WTC11 (cell line): ENCODE results near the gene SLC6A16. TPM values are rescaled to one million over a fixed set of nuclear protein-coding genes. Genes with fewer than 3 reads are reported as not detected.
A peak's percentile ranks its signal among the peaks of the same experiment; 100 is the strongest.
"Not testable (repeated sequence)": the region's sequence is repeated elsewhere in the genome, so short reads cannot be mapped to it uniquely, and the experiment has no call there.

Source experiments
- ATAC-seq: fragments of 200-7000 bp; cut with Tn5 transposase; 2 replicates; pipeline ENCODE4 v1.10.0; 2021; ENCODE audit warnings: mild to moderate bottlenecking, moderate library complexity
- CTCF ChIA-PET: fragments of 300-600 bp; sonication (Branson Sonifier 250); formaldehyde crosslinking; loops from one replicate; lab custom pipeline; 2021; ENCODE audit warnings: antibody characterized with exemption; lab: Charles Lee
- POLR2A ChIA-PET: fragments of 350-600 bp; sonication (Branson Sonifier 250); formaldehyde crosslinking; loops from one replicate; lab custom pipeline; 2021; ENCODE audit warnings: antibody characterized with exemption; lab: Charles Lee
- DNase-seq: peaks from one replicate; pipeline ENCODE4 v3.0.0; 2021; ENCODE audit warnings: low spot score
- H3K27ac Mint-ChIP-seq: 2 replicates; pipeline ENCODE4 v1.8.0; 2021; ENCODE audit warnings: mixed read lengths
- H3K27me3 Mint-ChIP-seq: 2 replicates; pipeline ENCODE4 v1.8.0; 2021; ENCODE audit warnings: low read depth, mild to moderate bottlenecking, moderate library complexity, mixed read lengths
- H3K36me3 Mint-ChIP-seq: 2 replicates; pipeline ENCODE4 v1.8.0; 2021; ENCODE audit warnings: mixed read lengths
- H3K4me1 Mint-ChIP-seq: 2 replicates; pipeline ENCODE4 v1.8.0; 2022; ENCODE audit warnings: mixed read lengths
- H3K4me3 Mint-ChIP-seq: 2 replicates; pipeline ENCODE4 v1.8.0; 2021; ENCODE audit warnings: mild to moderate bottlenecking, moderate library complexity, mixed read lengths
- H3K9me3 Mint-ChIP-seq: 2 replicates; pipeline ENCODE4 v1.8.0; 2021; ENCODE audit warnings: mixed read lengths
- CREM ChIP-seq: sonication (generic); formaldehyde crosslinking; IDR thresholded peaks from 2 replicates; pipeline ENCODE4 v1.8.1; 2022; ENCODE audit warnings: mild to moderate bottlenecking, missing genetic modification reagents, moderate library complexity
- E2F1 ChIP-seq: sonication (generic); formaldehyde crosslinking; IDR thresholded peaks from 2 replicates; pipeline ENCODE4 v1.8.0; 2022; ENCODE audit warnings: mild to moderate bottlenecking, missing genetic modification reagents
- EMX1 ChIP-seq: fragments of 250-450 bp; sonication (Bioruptor Pico); IDR thresholded peaks from 2 replicates; pipeline ENCODE4 v1.8.0; 2021; ENCODE audit warnings: mild to moderate bottlenecking
- FOXK1 ChIP-seq: sonication (generic); formaldehyde crosslinking; IDR thresholded peaks from 2 replicates; pipeline ENCODE4 v1.8.0; 2022; ENCODE audit warnings: mild to moderate bottlenecking, moderate library complexity, missing genetic modification reagents
- GABPB1 ChIP-seq: sonication (generic); formaldehyde crosslinking; IDR thresholded peaks from 2 replicates; pipeline ENCODE4 v1.8.1; 2023; ENCODE audit warnings: mild to moderate bottlenecking, missing genetic modification reagents
- IRF2 ChIP-seq: sonication (generic); formaldehyde crosslinking; IDR thresholded peaks from 2 replicates; pipeline ENCODE4 v1.8.0; 2022; ENCODE audit warnings: low read depth, missing genetic modification reagents, borderline replicate concordance
- KAT7 ChIP-seq: sonication (generic); formaldehyde crosslinking; IDR thresholded peaks from 2 replicates; pipeline ENCODE4 v1.8.1; 2023; ENCODE audit warnings: missing genetic modification reagents, mild to moderate bottlenecking, borderline replicate concordance
- MAX ChIP-seq: sonication (generic); formaldehyde crosslinking; IDR thresholded peaks from 2 replicates; pipeline ENCODE4 v1.8.0; 2022; ENCODE audit warnings: mild to moderate bottlenecking, missing genetic modification reagents
- MYBL2 ChIP-seq: sonication (generic); formaldehyde crosslinking; IDR thresholded peaks from 2 replicates; pipeline ENCODE4 v1.8.1; 2023; ENCODE audit warnings: mild to moderate bottlenecking, moderate library complexity, missing genetic modification reagents
- NFATC4 ChIP-seq: fragments of 250-450 bp; sonication (Bioruptor Pico); IDR thresholded peaks from 2 replicates; pipeline ENCODE4 v1.9.0; 2021; ENCODE audit warnings: mild to moderate bottlenecking
- NR3C1 ChIP-seq: sonication (generic); formaldehyde crosslinking; conservative IDR thresholded peaks from 2 replicates; pipeline ENCODE4 v1.8.1; 2023; ENCODE audit warnings: low read depth, mild to moderate bottlenecking, missing genetic modification reagents
- PRRX2 ChIP-seq: fragments of 250-450 bp; sonication (Bioruptor Pico); IDR thresholded peaks from 2 replicates; pipeline ENCODE4 v1.8.0; 2021; ENCODE audit warnings: mild to moderate bottlenecking
- SOX15 ChIP-seq: fragments of 250-450 bp; sonication (Bioruptor Pico); IDR thresholded peaks from 2 replicates; pipeline ENCODE4 v1.9.0; 2021; ENCODE audit warnings: mild to moderate bottlenecking
- STAT6 ChIP-seq: sonication (generic); formaldehyde crosslinking; conservative IDR thresholded peaks from 2 replicates; pipeline ENCODE4 v1.8.1; 2023; ENCODE audit warnings: mild to moderate bottlenecking, low read depth, missing genetic modification reagents, moderate library complexity
- TEAD1 ChIP-seq: sonication (generic); formaldehyde crosslinking; IDR thresholded peaks from 2 replicates; pipeline ENCODE4 v1.8.0; 2022; ENCODE audit warnings: mild to moderate bottlenecking, missing genetic modification reagents
- TP53 ChIP-seq: sonication (generic); formaldehyde crosslinking; IDR thresholded peaks from 2 replicates; pipeline ENCODE4 v1.8.1; 2023; ENCODE audit warnings: mild to moderate bottlenecking, missing genetic modification reagents
- USF2 ChIP-seq: sonication (generic); formaldehyde crosslinking; IDR thresholded peaks from 2 replicates; pipeline ENCODE4 v1.8.1; 2023; ENCODE audit warnings: mild to moderate bottlenecking, missing genetic modification reagents, moderate library complexity
- ZNF121 ChIP-seq: sonication (generic); formaldehyde crosslinking; IDR thresholded peaks from 2 replicates; pipeline ENCODE4 v1.8.0; 2023; ENCODE audit warnings: missing genetic modification reagents
- ZNF317 ChIP-seq: sonication (generic); formaldehyde crosslinking; IDR thresholded peaks from 2 replicates; pipeline ENCODE4 v1.8.1; 2023; ENCODE audit warnings: low read depth, mild to moderate bottlenecking, moderate library complexity, missing genetic modification reagents, borderline replicate concordance
- total RNA-seq: library from RNA; stranded (reverse); gene quantifications from 3 replicates; pipeline ENCODE4 v1.2.3, GENCODE V29; 2021
- TF ChIP-seq, protein P1 (sequence below): sonication (generic); formaldehyde crosslinking; IDR thresholded peaks from 2 replicates; pipeline ENCODE4 v1.8.0; 2022; ENCODE audit warnings: missing genetic modification reagents
- TF ChIP-seq, protein P2 (sequence below): sonication (generic); formaldehyde crosslinking; IDR thresholded peaks from 2 replicates; pipeline ENCODE4 v1.8.0; 2022; ENCODE audit warnings: mild to moderate bottlenecking, missing genetic modification reagents

Gene SLC6A16
- total RNA-seq, 1 experiment from 2014 or later: 1.5 TPM

DNA sequence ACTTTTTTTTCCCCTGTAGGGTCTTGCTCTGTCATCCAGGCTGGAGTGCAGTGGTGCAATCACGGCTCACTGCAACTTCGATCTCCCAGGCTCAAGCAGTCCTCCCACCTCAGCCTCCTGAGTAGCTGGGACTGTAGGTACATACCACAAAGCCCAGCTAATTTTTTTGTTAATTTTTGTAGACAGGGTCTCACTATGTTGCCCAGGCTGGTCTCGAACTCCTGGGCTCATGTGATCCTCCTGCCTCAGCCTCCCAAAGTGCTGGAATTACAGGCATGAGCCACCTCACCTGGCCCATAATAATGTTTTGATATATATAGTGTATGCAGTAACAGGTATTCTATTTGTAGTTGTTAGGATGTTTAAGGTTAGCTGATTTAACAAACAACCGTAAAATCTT lies 6.2 kb upstream of the SLC6A16 start:
- Mint-ChIP-seq H3K27me3 (peaks cover 26% of the 10 kb centered on the region), H3K4me1 (peaks cover 12% of the 10 kb centered on the region)
- CTCF ChIA-PET: interaction anchor here (1.0 to 1.7 kb wide), 6 partner anchors 8 to 337 kb away, joined by 3 to 8 read pairs (median 4); partner anchors contain the start of gene RUVBL2
- POLR2A ChIA-PET, H3K9me3 Mint-ChIP-seq, ATAC-seq, H3K4me3 Mint-ChIP-seq, DNase-seq, H3K36me3 Mint-ChIP-seq, H3K27ac Mint-ChIP-seq: not testable (repeated sequence)
- peak; percentile 86 for TF ChIP-seq ZNF121 (CRISPR knock-in tag)

GRCh38 chr19:49328741-49329140 lies 3.8 kb upstream of the SLC6A16 start:
- no peak for DNase-seq
- ChIA-PET CTCF (interaction anchor here (0.5 to 1.9 kb wide), 4 partner anchors 9 to 613 kb away, joined by 3 to 20 read pairs (median 5); no protein-coding TSS in a partner anchor), POLR2A (no interaction called here)
- TF ChIP-seq EMX1 (CRISPR knock-in tag) (no peak), MAX (CRISPR knock-in tag) (no peak), STAT6 (CRISPR knock-in tag) (no peak), NR3C1 (CRISPR knock-in tag) (no peak), CREM (no peak), TP53 (no peak), KAT7 (CRISPR knock-in tag) (no peak), NFATC4 (CRISPR knock-in tag) (no peak), ZNF317 (no peak), PRRX2 (CRISPR knock-in tag) (no peak), SOX15 (CRISPR knock-in tag) (no peak), IRF2 (CRISPR knock-in tag) (no peak), GABPB1 (no peak), MYBL2 (CRISPR knock-in tag) (no peak), TEAD1 (no peak), USF2 (no peak), FOXK1 (CRISPR knock-in tag) (no peak), E2F1 (CRISPR knock-in tag) (no peak)
- TF ChIP-seq, protein P1, sequence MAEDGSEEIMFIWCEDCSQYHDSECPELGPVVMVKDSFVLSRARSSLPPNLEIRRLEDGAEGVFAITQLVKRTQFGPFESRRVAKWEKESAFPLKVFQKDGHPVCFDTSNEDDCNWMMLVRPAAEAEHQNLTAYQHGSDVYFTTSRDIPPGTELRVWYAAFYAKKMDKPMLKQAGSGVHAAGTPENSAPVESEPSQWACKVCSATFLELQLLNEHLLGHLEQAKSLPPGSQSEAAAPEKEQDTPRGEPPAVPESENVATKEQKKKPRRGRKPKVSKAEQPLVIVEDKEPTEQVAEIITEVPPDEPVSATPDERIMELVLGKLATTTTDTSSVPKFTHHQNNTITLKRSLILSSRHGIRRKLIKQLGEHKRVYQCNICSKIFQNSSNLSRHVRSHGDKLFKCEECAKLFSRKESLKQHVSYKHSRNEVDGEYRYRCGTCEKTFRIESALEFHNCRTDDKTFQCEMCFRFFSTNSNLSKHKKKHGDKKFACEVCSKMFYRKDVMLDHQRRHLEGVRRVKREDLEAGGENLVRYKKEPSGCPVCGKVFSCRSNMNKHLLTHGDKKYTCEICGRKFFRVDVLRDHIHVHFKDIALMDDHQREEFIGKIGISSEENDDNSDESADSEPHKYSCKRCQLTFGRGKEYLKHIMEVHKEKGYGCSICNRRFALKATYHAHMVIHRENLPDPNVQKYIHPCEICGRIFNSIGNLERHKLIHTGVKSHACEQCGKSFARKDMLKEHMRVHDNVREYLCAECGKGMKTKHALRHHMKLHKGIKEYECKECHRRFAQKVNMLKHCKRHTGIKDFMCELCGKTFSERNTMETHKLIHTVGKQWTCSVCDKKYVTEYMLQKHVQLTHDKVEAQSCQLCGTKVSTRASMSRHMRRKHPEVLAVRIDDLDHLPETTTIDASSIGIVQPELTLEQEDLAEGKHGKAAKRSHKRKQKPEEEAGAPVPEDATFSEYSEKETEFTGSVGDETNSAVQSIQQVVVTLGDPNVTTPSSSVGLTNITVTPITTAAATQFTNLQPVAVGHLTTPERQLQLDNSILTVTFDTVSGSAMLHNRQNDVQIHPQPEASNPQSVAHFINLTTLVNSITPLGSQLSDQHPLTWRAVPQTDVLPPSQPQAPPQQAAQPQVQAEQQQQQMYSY (CRISPR knock-in tag): no peak
- TF ChIP-seq, protein P2, sequence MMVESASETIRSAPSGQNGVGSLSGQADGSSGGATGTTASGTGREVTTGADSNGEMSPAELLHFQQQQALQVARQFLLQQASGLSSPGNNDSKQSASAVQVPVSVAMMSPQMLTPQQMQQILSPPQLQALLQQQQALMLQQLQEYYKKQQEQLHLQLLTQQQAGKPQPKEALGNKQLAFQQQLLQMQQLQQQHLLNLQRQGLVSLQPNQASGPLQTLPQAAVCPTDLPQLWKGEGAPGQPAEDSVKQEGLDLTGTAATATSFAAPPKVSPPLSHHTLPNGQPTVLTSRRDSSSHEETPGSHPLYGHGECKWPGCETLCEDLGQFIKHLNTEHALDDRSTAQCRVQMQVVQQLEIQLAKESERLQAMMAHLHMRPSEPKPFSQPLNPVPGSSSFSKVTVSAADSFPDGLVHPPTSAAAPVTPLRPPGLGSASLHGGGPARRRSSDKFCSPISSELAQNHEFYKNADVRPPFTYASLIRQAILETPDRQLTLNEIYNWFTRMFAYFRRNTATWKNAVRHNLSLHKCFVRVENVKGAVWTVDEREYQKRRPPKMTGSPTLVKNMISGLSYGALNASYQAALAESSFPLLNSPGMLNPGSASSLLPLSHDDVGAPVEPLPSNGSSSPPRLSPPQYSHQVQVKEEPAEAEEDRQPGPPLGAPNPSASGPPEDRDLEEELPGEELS: no peak
- ATAC-seq: no peak
- Mint-ChIP-seq H3K4me3 (no peak overlapping the region), H3K4me1 (peaks cover 6% of the 10 kb centered on the region; the same call in 1 of the 2 replicates), H3K9me3 (peaks cover 3% of the 10 kb centered on the region; the same call in 1 of the 2 replicates), H3K27ac (no peak overlapping the region), H3K27me3 (peaks cover 20% of the 10 kb centered on the region), H3K36me3 (peaks cover 5% of the 10 kb centered on the region)
